HG03175 (cell line): Measurements from ENCODE around the gene KCNJ8.

ENCODE experiments used
- ATAC-seq: cut with Tn5 transposase; IDR thresholded peaks from one replicate; pipeline ENCODE4 v1.9.1; 2021; ENCODE audit warnings: mild to moderate bottlenecking, moderate library complexity; ENCODE audit not compliant: unreplicated experiment

The KCNJ8 gene

DNA sequence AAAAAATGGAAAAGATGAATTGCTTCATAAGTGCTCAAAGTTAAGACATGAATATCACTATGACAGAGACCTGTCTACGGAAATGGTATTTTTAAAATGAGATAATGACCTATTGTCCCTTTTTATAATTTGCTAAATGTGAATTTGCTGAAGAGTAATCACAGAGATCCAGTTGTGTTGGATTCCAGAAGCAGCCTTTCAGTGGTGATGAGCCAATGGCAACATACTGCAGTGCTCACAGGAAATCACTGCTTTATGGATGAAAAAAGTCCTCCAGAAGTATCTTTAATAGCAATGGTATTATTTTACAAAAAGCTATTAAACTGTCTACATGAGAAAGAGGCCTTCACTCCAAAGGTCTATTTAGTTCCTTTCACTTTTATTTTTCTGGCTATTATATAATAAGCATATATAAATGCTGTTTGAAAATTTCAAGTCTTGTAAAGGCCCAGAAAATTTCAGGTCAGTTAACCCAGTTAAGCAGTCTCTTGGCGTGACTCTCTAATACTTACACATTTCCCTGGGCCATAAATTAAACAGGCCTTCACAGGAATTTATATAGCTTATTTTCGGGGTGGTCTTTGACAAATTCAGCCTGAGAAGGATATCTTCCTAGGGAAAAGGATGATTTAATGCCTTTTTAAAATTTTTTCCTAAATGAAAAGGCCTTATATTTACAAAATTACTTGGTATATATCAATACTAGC is 55.4 kb downstream of the KCNJ8 start:
- no peak for ATAC-seq

DNA sequence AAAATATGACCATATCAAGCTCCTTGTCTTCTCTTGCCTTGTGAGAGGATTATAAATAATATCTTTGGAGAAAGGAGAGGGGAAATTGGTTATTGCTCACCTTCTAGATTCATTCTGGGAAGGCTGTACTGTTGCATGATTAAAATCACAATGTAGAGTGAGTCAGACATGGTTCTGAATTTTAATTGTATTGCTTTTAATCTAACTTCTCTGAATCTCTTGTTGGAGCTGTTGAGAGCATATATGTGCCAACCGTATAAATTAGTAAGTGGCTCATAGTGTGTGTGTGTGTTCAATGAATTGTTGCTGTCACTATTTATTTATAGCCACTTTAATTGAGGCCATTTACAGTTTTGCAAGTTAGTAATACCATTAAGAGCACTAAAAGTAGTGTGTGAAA is 56.1 kb downstream of the KCNJ8 start:
- ATAC-seq: no peak

DNA sequence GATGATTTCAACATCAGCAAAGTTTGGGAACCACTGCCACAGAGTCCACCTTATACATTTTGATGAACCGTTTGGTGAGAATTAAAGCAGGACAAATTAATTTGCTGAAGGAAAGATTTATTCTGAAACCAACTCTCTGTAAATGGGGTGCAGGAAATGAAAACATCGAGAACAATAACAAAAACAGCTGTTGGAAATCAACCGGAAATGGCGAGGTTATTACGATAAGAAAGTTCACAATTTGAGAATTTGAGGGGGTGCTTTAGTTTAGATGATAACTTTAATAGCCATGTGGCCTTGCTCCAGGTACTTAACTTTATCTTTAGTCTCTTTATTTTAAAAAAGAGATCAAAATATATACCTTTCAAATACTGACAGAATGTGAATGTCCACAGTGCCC is 56.7 kb downstream of the KCNJ8 start:
- no peak for ATAC-seq

DNA sequence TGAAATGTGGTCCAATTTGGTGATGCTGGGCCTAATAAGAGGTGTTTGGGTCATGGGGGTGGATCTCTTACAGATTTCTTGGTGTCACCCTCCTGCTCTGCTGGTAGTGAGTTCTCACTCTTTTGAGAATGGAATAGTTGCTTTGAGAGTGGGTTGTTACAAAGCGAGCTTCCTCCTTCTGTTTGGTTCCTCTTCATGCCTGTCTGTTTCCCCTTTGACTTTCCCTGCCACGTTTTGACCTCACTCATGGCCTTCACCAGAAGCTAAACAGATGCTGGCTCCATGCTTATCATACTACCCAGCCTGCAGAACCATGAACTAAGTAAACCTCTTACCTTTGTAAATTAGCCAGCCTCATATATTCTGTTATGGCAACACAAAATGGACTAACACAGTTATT is 59.1 kb downstream of the KCNJ8 start:
- ATAC-seq: no peak
